SK-N-SH treated with all-trans-retinoic acid at 6 μM for 48 hours (cell line): ENCODE results near the gene SANBR.

Source experiments
- BACH2 ChIP-seq: fragments of 250-450 bp; sonication (Bioruptor Pico); IDR thresholded peaks from 2 replicates; pipeline ENCODE4 v1.9.0; 2021; ENCODE audit warnings: mild to moderate bottlenecking, borderline replicate concordance
- CSDC2 ChIP-seq: fragments of 250-450 bp; sonication (Bioruptor Pico); IDR thresholded peaks from 2 replicates; pipeline ENCODE4 v1.5.0; 2020; ENCODE audit warnings: mild to moderate bottlenecking, moderate library complexity
- GLIS3 ChIP-seq: fragments of 250-450 bp; sonication (Bioruptor Pico); IDR thresholded peaks from 2 replicates; pipeline ENCODE4 v1.5.0; 2020; ENCODE audit warnings: mild to moderate bottlenecking, moderate library complexity
- RARB ChIP-seq: fragments of 250-450 bp; sonication (Bioruptor Pico); IDR thresholded peaks from 2 replicates; pipeline ENCODE4 v1.8.0; 2021; ENCODE audit warnings: mild to moderate bottlenecking, moderate library complexity
- SNAI2 ChIP-seq: fragments of 250-450 bp; sonication (Bioruptor Pico); IDR thresholded peaks from 2 replicates; pipeline ENCODE4 v1.5.0; 2020; ENCODE audit warnings: mild to moderate bottlenecking, moderate library complexity
- ZC3H10 ChIP-seq: fragments of 250-450 bp; sonication (Bioruptor Pico); IDR thresholded peaks from 2 replicates; pipeline ENCODE4 v1.5.1; 2021; ENCODE audit warnings: mild to moderate bottlenecking, moderate library complexity
- ZFP3 ChIP-seq: fragments of 250-450 bp; sonication (Bioruptor Pico); IDR thresholded peaks from 2 replicates; pipeline ENCODE4 v1.5.0; 2020; ENCODE audit warnings: mild to moderate bottlenecking, moderate library complexity
- ZFP30 ChIP-seq: fragments of 450-650 bp; formaldehyde crosslinking; IDR thresholded peaks from 2 replicates; pipeline ENCODE4 v1.5.0; 2022; ENCODE audit warnings: mild to moderate bottlenecking, moderate library complexity
- ZNF565 ChIP-seq: fragments of 450-650 bp; formaldehyde crosslinking; conservative IDR thresholded peaks from 2 replicates; pipeline ENCODE4 v1.5.0; 2020; ENCODE audit warnings: low read depth, mild to moderate bottlenecking, moderate library complexity
- ZNF8 ChIP-seq: fragments of 450-650 bp; formaldehyde crosslinking; IDR thresholded peaks from 2 replicates; pipeline ENCODE4 v1.5.0; 2020; ENCODE audit warnings: mild to moderate bottlenecking, moderate library complexity
- TF ChIP-seq, protein P1 (sequence below): fragments of 250-450 bp; sonication (Bioruptor Pico); IDR thresholded peaks from 2 replicates; pipeline ENCODE4 v1.5.1; 2021; ENCODE audit warnings: mild to moderate bottlenecking, moderate library complexity
- TF ChIP-seq, protein P2 (sequence below): fragments of 250-450 bp; sonication (Bioruptor Pico); IDR thresholded peaks from 2 replicates; pipeline ENCODE4 v1.8.0; 2020; ENCODE audit warnings: mild to moderate bottlenecking, moderate library complexity, borderline replicate concordance

DNA sequence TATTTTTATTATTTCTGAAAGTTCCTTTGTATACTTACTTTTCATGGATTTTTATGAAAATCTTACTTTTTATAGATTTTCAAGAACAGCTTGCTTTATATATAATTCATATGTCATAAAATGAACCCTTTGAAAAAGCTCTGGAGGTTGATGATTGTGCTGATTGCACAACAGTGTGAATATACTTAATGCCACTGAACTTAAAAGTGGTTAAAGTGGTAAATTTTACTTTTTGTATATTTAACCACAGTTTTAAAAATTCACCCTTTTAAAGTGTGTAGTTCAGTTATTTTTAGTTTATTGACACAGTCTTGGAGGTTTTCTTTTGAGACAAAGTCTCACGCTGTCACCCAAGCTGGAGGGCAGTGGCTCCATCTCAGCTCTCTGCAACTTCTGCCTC lies 8.4 kb downstream of the SANBR start:
- TF ChIP-seq ZC3H10 (CRISPR knock-in tag) (no peak), CSDC2 (CRISPR knock-in tag) (no peak), ZFP30 (CRISPR knock-in tag) (no peak), RARB (CRISPR knock-in tag) (no peak), ZFP3 (no peak), BACH2 (CRISPR knock-in tag) (no peak), ZNF8 (CRISPR knock-in tag) (no peak), ZNF565 (CRISPR knock-in tag) (no peak), GLIS3 (CRISPR knock-in tag) (no peak), SNAI2 (CRISPR knock-in tag) (no peak)
- TF ChIP-seq, protein P1, sequence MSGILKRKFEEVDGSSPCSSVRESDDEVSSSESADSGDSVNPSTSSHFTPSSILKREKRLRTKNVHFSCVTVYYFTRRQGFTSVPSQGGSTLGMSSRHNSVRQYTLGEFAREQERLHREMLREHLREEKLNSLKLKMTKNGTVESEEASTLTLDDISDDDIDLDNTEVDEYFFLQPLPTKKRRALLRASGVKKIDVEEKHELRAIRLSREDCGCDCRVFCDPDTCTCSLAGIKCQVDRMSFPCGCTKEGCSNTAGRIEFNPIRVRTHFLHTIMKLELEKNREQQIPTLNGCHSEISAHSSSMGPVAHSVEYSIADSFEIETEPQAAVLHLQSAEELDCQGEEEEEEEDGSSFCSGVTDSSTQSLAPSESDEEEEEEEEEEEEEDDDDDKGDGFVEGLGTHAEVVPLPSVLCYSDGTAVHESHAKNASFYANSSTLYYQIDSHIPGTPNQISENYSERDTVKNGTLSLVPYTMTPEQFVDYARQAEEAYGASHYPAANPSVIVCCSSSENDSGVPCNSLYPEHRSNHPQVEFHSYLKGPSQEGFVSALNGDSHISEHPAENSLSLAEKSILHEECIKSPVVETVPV (CRISPR knock-in tag) = no peak
- TF ChIP-seq, protein P2, sequence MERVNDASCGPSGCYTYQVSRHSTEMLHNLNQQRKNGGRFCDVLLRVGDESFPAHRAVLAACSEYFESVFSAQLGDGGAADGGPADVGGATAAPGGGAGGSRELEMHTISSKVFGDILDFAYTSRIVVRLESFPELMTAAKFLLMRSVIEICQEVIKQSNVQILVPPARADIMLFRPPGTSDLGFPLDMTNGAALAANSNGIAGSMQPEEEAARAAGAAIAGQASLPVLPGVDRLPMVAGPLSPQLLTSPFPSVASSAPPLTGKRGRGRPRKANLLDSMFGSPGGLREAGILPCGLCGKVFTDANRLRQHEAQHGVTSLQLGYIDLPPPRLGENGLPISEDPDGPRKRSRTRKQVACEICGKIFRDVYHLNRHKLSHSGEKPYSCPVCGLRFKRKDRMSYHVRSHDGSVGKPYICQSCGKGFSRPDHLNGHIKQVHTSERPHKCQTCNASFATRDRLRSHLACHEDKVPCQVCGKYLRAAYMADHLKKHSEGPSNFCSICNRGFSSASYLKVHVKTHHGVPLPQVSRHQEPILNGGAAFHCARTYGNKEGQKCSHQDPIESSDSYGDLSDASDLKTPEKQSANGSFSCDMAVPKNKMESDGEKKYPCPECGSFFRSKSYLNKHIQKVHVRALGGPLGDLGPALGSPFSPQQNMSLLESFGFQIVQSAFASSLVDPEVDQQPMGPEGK (CRISPR knock-in tag) = no peak
